ENCODE results near the gene ACOT12. TPM values are rescaled to one million over a fixed set of nuclear protein-coding genes. Genes with fewer than 3 reads are reported as not detected.

Gene ACOT12
- total and polyA plus RNA-seq, 2 experiments from 2014 or later, result 0.15 TPM; not detected in 1

- DNase-seq (ENCODE audit: low spot score) (no peak), ATAC-seq (no peak)
- Histone ChIP-seq H3K9me2 (ENCODE audit: insufficient read depth) (no peaks in the 10 kb centered on the region), H3K27me3 (ENCODE audit: insufficient read depth) (no peaks in the 10 kb centered on the region), H4K20me1 (replicated peaks; ENCODE audit: insufficient read depth) (no peaks in the 10 kb centered on the region), H3K4me2 (no peak overlapping the region), H3K4me3 (no peak overlapping the region), H2AFZ (no peak overlapping the region), H3K4me1 (ENCODE audit: insufficient read depth) (no peaks in the 10 kb centered on the region), H3K79me2 (replicated peaks; ENCODE audit: insufficient read depth) (no peaks in the 10 kb centered on the region), H3K27ac (ENCODE audit: low read depth) (no peak overlapping the region), H3F3A (replicated peaks; ENCODE audit: low read depth) (no peaks in the 10 kb centered on the region), H3K36me3 (ENCODE audit: insufficient read depth) (no peaks in the 10 kb centered on the region)
- Mint-ChIP-seq H3K4me3 (no peak overlapping the region), H3K9me3 (no peaks in the 10 kb centered on the region), H3K36me3 (ENCODE audit: low read depth) (no peaks in the 10 kb centered on the region), H3K27ac (no peak overlapping the region), H3K27me3 (ENCODE audit: insufficient read depth, low read depth, poor library complexity) (no peaks in the 10 kb centered on the region), H3K4me1 (peaks cover 3% of the 10 kb centered on the region; the same call in 2 of the 3 replicates)
- TF ChIP-seq CREB1 (CRISPR knock-in tag; IDR thresholded peaks at IDR 0.05; ENCODE audit: low read depth), result no peak
- no peak for TF ChIP-seq EZH2phosphoT487 (IDR thresholded peaks at IDR 0.05; ENCODE audit: unreplicated experiment)
- TF ChIP-seq REST (IDR thresholded peaks at IDR 0.05; ENCODE audit: unreplicated experiment), result no peak
- TF ChIP-seq JUNB (IDR thresholded peaks at IDR 0.05; ENCODE audit: unreplicated experiment), result no peak
- TF ChIP-seq ZNF114 (CRISPR knock-in tag; IDR thresholded peaks at IDR 0.05), result no peak
- TF ChIP-seq STAT1 (IDR thresholded peaks at IDR 0.05; ENCODE audit: unreplicated experiment), result no peak
- no peak for TF ChIP-seq ZNF331 (CRISPR knock-in tag; IDR thresholded peaks at IDR 0.05; ENCODE audit: low read depth)
- no peak for TF ChIP-seq ZNF462 (CRISPR knock-in tag; IDR thresholded peaks at IDR 0.05)
- no peak for TF ChIP-seq ETS1 (IDR thresholded peaks at IDR 0.05)
- TF ChIP-seq POLR2AphosphoS5 (IDR thresholded peaks at IDR 0.05; ENCODE audit: low read depth), result no peak
- no peak for TF ChIP-seq EZH2 (IDR thresholded peaks at IDR 0.05; ENCODE audit: low read depth, unreplicated experiment)
- no peak for TF ChIP-seq NANOG (IDR thresholded peaks at IDR 0.05; ENCODE audit: borderline replicate concordance)
- TF ChIP-seq CTCF (conservative IDR thresholded peaks at IDR 0.05; ENCODE audit: low read depth in 2 of 2), result no peak
Measured at GRCh38 chr5:81402192-81402930, 8.4 kb upstream of the ACOT12 start.

All from GM23338 (cell line).